HS-27A (cell line): Measurements from ENCODE around the gene KLHL29.

Experiments used
- DNase-seq: peaks from one replicate; pipeline ENCODE4 v3.0.0-alpha.2; 2012; ENCODE audit warnings: low read depth, missing footprints

Gene KLHL29

GRCh38 chr2:23449413-23449812 lies 64.4 kb downstream of the KLHL29 start:
- DNase-seq = no peak

DNA sequence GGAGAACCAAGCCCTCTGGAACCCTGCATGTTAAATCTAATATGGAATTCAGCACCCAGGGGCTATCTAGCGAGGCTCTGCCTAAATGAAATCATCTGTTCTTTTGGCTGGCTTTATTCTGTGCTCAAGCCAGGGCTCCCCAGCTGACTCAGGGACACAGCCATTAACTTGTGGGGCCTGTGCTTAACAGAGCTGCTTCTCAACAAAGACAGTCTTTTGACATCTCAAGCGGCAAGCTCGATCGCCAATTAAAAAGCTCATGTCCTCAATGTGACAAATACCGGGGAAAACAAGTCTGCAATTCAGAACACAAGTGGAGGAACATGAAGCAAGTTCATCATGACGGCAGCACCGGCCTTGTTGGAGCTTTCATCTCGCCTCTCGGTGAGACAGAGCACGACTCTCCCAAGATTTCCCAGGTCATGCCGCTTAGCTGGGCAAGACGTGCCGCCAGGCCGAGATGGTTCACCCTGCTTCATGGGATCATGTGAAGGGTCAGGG lies 64.9 kb downstream of the KLHL29 start:
- no peak for DNase-seq

- DNase-seq = no peak
Observed at GRCh38 chr2:23452372-23452771, 67.4 kb downstream of the KLHL29 start.

- no peak for DNase-seq
Observed at GRCh38 chr2:23452853-23453420, 68.0 kb downstream of the KLHL29 start.

DNA sequence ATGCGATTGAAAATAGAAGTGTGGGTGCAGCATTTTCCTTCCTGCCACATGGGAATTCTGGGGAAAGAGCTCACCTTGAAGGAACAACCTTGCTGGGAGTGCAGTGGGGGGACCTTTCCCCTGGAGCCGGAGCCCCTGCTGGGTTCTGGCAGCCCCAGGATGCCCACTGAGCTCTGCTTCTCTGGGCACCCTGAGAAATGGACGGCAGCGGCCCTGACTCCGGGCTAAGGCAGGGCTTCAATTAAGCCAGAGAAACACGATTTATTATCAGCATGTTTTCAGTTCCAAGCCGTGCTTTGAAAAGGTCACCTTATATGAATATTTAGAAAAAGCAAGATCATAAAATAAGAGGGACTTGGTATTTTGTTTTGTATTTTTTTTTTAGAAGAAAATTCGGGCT lies 68.5 kb downstream of the KLHL29 start:
- no peak for DNase-seq

DNA sequence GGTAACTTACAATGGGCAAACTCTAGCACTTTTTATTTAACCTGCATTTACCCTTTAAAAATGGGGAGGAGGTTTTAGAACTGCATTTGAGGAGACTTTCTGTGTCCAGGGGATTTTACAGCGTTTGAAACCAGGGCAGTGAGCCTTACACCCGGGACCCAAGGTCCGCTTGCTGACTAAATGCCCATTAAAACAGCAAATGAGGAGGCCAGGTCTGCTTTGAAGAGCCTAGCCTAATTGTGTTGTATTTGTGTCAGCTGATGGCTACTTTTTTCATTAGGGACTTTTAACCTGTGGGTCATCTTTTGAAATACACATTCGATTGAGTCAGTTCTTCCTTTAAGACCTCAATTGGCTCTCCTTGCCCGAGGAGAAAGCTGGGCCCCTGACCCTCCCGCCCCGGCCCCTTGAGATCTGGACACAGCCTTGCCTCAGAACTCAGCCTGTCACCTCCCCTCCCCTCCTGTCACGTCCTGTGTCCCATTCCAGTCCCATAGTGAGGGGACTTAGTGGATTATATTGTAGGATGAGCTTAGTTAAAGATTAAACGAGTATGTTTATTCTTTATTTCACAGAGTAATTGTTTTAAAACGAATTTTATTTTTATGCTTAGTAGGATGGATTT lies 69.0 kb downstream of the KLHL29 start:
- DNase-seq = no peak

DNA sequence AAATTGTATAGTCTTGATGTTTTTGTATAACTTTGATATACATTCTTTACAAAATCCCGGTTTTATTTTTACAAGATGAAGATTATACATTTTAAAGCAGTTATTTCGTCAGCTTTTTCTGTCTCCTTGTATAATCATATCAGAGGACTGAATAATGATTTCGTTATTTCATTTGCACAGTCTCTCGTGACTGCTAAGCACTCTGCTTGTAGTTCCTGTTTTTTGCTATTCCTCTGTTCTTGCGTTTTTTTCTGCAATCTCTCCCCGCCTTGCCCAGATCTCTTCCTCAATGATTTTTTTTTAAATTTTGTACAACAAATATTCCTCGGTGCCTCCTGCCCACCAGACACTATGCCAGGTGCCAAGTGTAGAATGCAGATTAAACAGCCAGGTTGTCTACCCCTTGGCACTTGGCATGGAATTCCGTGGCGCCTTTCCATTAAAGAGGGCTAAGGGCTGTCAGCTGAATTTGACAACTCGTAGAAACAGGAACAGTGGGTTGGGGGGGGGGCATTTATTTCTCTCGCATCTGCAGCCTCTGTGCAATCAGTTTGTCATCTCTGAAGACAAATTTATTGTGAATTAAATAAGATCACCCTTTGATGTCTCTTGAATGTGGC lies 69.6 kb downstream of the KLHL29 start:
- no peak for DNase-seq

DNA sequence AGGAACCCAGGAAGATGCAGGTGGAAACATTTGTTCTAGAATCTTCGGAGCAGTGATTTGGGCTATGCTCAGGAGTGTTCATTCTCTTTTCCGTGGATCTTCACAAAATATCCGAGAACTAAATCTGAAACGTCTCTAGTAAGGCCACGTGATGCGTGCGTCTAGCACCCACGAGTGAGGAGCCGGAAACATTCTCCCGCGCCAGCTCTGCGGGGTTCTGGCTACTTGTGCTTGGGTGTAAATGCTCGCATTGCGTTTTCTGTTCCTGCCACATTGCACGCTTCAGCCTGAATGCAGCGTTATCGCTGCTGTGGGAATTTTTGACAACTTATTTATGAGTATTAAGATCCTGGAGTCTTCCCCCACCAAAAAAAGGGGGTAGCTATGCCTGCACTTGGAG lies 71.4 kb downstream of the KLHL29 start:
- no peak for DNase-seq

DNA sequence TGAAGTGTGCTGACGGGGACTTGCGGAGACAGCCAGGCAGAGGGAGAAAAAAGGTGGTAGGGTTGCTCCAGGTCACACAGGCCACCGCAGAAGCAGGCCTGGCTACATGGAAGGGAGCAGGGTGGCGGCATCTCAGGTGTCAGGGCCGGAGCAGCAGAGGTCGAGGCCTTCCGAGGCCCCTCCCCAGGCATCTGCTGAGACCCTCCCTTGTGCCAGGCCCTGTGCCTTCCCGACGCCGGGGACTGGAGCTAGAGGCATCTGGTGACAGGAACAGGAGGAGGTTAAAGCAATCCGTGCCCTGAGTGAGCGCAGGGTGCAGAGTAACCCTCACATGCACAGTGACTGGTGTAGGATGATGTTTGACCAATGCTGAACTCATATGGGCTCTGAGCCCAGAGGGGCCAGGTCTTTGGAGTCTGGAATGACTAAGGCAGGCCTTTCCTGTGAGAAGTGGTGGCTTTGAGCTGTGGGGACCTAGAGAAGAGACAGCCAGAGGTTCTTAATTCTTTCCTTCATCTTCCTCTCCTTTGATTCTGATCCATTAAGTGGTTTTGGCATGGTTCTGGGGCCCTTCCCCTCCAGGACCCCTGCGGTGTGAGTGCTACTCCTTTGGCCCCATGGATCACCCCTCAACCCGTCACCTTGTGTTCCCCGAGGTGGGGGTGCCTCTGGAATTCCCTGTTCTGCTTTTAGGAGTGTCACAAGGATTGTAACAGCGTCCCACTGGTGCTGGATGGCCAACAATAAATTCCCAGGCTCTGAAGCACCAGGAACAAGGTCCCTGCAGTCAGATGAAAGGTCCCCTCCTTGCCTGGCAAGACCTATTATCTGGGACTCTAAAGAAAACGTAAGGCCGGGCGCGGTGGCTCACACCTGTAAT lies 72.1 kb downstream of the KLHL29 start:
- no peak for DNase-seq

DNA sequence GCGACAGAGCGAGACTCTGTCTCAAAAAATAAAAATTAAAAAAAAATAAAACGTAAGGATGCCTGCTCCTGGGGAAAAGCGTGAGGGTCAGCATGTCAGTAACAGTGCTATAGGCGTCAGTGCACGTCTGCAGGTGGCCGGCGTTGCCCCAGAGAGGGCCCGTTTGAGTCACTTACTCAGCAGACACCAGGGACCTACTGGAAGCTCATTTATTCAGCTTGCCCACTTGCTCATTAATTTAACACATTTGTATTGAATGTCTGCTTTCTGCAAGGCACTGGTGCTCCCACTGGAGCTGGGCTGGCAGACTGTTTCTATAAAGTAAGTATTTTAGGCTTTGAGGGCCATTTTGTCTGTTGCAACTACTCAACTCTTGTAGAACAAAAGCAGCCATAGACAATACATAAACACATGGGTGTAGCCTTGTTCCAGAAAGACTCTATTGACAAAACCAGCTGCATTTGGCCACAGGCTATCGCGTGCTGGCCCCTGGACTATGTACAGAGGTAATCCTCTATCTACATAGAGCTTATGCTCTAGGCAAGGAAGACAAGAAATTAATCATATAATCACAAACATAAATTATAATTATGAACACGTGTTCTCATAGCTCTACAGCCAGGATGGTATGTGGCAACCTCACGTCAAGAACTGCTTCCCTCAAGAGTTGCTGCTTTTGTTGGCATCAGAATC lies 73.2 kb downstream of the KLHL29 start:
- DNase-seq = no peak

DNA sequence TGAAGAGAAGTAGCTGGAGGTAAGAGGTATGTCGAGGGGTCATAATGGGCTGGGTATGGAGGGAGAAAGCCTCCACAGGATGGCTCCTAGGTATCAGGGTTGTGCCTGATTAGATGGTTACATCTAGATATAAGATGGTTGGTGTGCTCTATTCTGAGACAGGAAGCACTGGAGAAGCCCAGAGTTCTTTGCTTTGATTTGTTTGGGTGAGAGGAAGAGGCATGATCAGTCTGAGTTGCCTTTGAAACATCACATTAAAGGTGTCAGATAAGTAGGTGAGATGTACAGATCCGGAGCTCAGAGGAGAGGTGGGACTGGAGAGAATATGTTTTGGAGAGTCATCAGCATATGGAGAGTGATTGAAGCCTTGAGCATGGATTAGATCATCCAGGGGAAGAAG lies 74.1 kb downstream of the KLHL29 start:
- no peak for DNase-seq

DNA sequence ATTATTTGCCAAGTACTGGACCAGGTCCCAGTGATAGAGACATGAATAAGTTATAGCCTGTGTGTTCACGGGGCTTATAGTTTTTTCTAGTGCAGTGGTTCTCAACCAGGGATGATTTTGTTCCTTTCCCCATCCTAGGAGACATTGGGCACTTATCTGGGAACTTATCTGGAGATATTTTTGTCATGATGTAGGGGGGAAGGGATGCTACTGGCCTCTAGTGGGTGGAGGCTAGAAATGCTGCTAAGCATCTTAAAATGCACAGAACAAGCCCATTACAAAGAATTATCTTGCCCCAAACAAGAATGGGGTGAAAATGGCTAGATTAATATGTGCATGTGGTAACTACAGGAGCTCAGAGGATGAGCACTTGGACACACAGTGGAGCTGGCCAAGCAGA lies 75.2 kb downstream of the KLHL29 start:
- peak; percentile 15 for DNase-seq

- no peak for DNase-seq
Observed at GRCh38 chr2:23460993-23461392, 76.0 kb downstream of the KLHL29 start.

GRCh38 chr2:23464156-23464555 lies 79.2 kb downstream of the KLHL29 start:
- DNase-seq = no peak

GRCh38 chr2:23464905-23465537 lies 80.0 kb downstream of the KLHL29 start:
- no peak for DNase-seq

GRCh38 chr2:23465936-23466335 lies 81.0 kb downstream of the KLHL29 start:
- no peak for DNase-seq

DNA sequence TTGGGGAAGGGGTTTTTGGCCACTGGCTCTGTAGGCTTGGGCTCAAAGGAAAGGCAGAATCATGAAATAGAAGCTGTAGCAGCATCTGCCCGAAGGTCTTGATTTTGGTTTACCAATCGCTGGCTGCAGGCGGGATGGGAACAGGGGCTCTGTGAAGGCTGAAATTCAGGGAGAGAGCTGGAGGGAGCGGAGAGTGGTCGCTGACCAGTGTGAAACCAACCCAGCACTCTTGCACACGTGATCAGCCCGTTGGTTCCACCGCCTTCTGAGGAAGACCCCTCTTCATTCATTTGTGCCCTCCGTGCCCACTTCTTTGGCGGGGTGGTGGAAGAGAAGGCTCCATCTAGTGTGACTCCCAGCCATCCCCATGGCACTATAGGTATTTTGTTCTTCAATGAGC lies 82.6 kb downstream of the KLHL29 start:
- DNase-seq = no peak

DNA sequence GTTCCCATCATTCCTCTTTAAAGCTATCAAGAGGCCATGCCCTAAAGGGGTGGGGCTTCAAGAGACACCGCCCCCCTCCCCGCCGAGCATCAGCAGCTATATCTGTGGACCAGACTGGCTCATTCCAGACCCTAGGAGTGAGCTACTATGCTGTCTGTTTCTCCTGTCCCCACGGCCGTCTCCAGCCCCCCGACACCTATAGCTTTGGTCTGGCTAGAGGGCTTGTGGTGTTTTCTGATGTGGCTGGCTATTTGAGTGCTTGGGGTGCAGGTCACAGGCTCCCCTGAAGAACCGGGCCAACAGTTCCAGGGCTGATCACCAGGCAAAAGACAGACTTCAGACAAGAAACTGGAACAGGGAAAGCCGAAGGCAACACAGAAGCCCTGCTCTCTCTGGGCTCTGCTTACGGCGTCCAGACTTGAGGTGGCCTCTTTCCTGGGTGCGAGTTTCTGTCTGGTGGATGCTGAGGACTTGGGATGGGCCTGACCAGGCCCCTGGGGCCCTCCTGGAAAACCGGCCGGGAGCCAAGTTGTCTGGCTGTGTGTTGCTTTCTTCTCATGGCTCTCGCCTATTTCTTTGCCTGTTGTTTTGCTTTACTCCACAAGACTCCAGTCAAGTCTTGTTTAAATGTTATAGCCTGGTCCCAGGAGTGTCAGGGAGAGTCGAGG lies 83.6 kb downstream of the KLHL29 start:
- DNase-seq = no peak

DNA sequence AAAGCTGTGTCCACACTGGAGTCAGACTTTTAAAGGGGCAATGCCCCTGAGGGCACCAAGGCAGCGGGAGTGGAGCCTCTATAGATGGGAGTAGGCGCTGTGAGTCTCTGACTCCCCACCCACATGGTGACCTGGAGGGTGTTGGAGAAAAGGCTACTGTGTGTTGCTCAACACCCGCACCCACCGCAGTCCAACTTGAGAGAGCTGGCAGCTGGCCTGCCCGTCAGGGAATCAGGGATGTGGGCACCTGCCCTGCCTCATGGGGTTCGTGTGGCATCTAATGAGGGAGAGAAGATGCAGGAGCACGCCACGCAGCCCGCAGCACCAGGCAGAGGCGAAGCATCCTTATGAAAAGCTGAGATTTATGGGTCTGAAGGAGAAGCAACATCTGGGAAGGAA lies 84.2 kb downstream of the KLHL29 start:
- no peak for DNase-seq

- DNase-seq = no peak
Observed at GRCh38 chr2:23475036-23475435, 90.1 kb downstream of the KLHL29 start.

- no peak for DNase-seq
Observed at GRCh38 chr2:23475473-23475872, 90.5 kb downstream of the KLHL29 start.
